NCI-H748 (cell line): ENCODE results near the gene OR6C74.
A peak's percentile ranks its signal among the peaks of the same experiment; 100 is the strongest.

Experiments
- DNase-seq: peaks from one replicate; lab custom pipeline; 2025; ENCODE audit not compliant: unreplicated experiment; lab: John Stamatoyannopoulos, UW

Gene OR6C74

DNA sequence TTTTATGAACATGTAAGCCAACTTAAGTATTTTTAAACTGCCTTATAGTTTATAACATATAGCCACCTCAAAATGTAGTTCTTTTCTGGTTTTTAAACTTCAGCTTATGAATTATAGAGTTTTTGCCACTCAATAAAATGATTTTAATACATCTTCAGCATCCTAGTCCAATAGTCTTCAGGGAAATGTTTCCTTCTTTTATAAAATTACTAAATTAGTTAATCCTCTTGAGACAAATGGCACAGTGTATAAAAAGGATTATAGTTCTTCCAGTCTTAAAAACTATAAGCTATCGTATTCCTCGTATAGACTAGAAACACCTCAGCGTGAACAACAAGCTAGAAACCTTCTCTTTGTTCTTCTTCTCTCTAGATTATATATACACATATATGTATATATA is at the start of gene OR6C74:
Gene OR6C74, plus strand, starts transcription at position 301 of the 400 bp plus-strand sequence. CDS start 2,679 bp downstream, outside the sequence.
- DNase-seq: no peak

DNA sequence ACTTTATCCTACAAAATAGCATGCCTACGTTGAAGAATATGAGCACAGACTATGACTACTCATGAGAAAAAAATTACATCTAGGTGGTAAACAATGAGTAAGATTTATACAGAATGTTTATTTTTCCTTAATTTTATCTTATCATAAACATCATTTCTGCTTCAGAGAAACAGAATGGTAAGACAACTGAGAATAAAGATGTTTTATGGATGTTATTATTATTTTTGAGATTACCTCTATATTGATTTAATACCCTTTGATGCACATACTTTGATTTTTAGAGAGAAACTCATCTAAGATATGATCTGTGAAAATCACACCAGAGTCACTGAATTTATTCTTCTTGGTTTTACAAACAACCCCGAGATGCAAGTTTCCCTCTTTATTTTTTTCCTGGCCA is 23.7 kb upstream of the OR6C74 start, which contains the start of gene OR10A7:
Gene OR10A7, plus strand, starts transcription at position 301 of the 400 bp plus-strand sequence. Its CDS starts 0 bp downstream, at position 301.
- DNase-seq: no peak

DNA sequence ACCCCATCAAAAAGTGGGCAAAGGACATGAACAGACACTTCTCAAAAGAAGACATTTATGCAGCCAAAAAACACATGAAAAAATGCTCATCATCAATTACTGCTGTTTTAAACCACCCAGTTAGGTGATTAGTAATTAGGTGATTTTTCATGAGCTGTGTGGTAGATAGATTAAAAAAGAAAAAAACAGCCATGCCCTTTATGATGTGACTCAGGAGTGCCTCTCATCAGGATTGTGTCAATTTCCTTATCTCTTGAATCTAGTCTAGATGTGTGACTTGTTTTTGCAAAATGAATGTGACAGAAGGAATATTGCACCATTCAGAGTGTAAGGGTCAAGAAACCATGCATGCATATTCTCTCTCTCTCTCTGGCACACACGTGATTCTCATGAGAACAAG is 17.9 kb upstream of the OR6C74 start:
- DNase-seq: no peak

DNA sequence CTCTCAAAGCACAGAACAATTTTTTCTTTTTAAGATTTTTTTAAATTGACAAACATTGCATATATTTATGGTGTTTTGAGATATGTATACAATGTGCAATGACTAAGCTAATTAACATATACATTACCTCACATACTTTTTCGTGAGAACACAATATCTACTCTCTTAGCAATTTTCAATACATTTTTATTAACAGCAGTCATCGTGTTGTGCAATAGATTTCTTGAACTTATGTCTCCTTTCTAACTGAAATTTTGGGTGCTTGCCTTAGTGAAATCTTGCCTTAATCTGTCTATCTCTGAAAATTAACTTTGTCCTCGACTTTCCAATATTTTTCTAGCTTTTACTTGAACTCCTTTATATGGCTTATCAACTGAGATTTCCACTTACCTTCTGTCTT is 16.8 kb upstream of the OR6C74 start:
- DNase-seq: no peak

DNA sequence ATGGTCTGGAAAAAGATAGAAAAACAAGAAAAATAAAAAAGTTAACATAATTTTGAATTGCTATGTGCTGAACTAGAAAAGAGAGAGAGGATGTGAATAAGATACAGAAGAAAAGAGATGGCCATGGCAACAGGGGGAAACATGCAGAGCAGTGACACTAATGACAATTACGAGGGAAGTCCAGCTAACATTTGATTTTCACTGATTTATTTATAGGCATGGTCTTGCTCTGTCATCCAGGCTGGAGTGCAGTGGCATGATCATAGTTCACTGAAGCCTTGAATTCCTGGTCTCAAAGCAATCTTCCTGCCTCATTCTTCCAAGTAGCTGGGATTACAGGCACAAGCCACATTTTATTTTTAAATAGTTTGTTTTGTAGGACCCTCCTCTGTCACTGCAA is 1.8 kb downstream of the OR6C74 start:
- peak; percentile 3 for DNase-seq

DNA sequence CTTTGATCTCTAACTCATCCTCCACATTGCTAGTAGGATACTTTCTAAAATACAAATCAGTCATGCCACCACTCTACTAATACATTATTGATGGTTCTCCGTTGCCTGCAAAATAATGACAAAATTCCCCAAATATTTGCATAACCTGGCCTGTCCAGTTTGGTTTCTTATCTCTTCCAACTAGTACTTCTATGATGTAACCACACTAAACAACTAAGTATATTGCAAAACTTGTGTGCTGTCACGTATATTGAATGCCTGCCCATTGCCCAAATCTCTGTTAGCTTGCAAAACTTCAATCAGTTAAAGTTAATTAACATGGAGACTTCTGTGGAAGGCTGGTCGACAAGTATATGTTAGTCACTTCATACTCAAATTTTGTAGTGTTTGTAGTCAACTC is 6.5 kb downstream of the OR6C74 start:
- no peak for DNase-seq

DNA sequence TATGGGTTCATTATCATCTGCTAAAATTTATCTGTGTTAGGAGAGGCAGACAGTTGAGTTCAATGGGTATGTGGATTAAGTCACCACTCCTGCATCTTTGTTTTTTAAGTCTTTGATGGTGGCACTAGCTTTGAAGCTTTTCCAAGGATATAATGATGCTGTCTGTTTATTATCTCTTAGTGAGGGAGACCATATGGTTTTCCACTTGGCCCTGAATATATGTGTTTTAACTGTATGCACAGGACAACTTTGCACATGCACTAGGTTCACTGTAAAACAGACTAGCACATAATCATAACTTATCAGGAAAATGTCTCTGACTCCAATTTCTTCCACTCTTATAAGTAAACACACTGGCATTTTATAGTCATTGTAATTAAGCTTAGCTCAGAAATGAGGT is 8.9 kb downstream of the OR6C74 start:
- no peak for DNase-seq

DNA sequence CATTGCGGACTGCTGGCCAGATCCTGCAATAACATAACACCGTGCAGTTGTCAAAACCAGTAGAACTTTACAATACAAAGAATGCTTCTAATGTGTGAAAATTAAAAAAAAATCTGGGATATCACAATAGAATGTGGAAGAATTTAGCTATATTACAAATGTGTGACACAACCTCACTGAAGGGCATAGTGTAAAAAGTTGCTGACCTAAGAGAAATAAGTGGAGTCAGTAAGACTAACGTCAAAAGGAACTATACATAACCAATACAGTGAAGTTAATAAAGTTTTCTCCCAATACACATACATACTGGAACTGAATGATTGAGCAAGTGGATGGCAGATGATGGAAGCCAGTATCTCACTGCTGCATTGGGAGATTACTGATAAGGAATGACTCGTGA is 12.4 kb downstream of the OR6C74 start:
- no peak for DNase-seq

DNA sequence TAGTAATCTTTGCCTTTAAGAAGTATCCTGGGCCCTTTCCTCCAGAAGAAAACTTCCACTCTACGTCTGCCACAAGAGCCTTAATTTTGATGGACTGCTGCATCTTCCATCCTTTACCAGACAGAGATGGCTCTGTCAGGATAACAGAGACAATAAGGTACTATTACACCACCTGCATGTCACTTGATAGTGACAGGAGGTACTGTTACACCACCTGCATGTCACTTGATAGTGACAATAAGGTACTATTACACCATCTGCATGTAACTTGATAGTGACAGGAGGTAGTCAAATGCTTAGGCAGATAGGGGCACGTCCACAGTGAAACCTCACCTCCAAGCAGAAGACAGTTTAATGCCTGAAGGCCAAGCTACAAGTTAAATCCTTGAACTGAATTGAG is 13.9 kb downstream of the OR6C74 start:
- peak; percentile 92 for DNase-seq

DNA sequence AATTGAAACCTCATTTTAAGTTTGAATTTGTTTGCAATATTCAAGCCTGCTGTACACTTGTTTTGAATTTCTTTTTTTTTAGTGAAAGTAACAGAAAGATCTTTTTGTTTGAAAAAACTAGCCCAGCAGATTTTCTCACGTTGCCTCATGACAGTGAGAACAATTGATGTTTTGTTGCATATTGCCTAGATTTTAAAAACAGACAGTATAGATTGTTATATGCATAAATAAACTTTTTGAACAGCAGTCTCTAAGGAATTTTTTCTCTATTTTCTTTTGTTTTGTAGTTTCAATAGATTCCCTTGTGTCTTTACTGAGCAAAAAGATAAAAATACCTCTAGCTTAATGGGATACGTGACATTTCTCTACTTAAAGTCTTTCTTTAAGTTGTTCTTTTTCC is 36.6 kb downstream of the OR6C74 start:
- no peak for DNase-seq

DNA sequence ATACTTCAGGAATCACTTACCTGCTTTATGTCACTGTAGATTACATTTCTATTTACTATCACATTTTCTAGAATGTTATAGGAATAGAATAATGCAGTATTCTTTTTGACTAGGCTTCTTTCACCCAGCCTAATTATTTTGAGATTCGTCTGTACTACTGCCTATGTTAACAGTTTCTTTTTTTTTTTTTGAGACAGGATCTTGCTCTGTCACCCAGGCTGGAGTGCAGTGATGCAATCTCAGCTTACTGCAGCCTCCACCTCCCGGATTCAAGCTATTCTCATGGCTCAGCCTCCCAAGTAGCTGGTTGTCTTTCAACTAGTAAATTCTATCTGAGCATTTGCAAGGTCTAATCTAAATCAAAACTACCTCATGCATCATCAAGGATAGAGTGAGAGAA is 45.6 kb downstream of the OR6C74 start:
- no peak for DNase-seq
